Calu3 (cell line): ENCODE results near the gene NME8. TPM values are rescaled to one million over a fixed set of nuclear protein-coding genes. Genes with fewer than 3 reads are reported as not detected.

Source experiments
- BruUV-seq: library from RNA; stranded (reverse); fragments of 400-500 nt; replicated peaks from 2 replicates; lab custom pipeline; 2021; lab: Mats Ljungman, UMichigan
- CTCF ChIA-PET: fragments of 300-600 bp; sonication (Branson Sonifier 250); formaldehyde crosslinking; loops from one replicate; lab custom pipeline; 2022; ENCODE audit warnings: antibody characterized with exemption; lab: Charles Lee
- DNase-seq: peaks from one replicate; pipeline ENCODE4 v3.0.0; 2022
- H3K27ac Mint-ChIP-seq: one replicate; pipeline ENCODE4 v1.8.0; 2022; ENCODE audit warnings: mixed read lengths; ENCODE audit not compliant: unreplicated experiment
- H3K27me3 Mint-ChIP-seq: one replicate; pipeline ENCODE4 v1.8.0; 2022; ENCODE audit warnings: mixed read lengths; ENCODE audit not compliant: unreplicated experiment
- H3K36me3 Mint-ChIP-seq: one replicate; pipeline ENCODE4 v1.8.0; 2022; ENCODE audit warnings: mild to moderate bottlenecking, moderate library complexity, mixed read lengths; ENCODE audit not compliant: insufficient read depth, unreplicated experiment
- H3K4me1 Mint-ChIP-seq: one replicate; pipeline ENCODE4 v1.8.0; 2022; ENCODE audit warnings: mild to moderate bottlenecking, low read depth, mixed read lengths; ENCODE audit not compliant: unreplicated experiment
- H3K4me3 Mint-ChIP-seq: one replicate; pipeline ENCODE4 v1.8.0; 2022; ENCODE audit warnings: mild to moderate bottlenecking, low read depth, moderate library complexity, mixed read lengths; ENCODE audit not compliant: unreplicated experiment
- H3K9me3 Mint-ChIP-seq: one replicate; pipeline ENCODE4 v1.8.0; 2022; ENCODE audit warnings: low read depth, mixed read lengths; ENCODE audit not compliant: unreplicated experiment
- intact Hi-C: fragments of 100-400 bp; cut with micrococcal nuclease; formaldehyde crosslinking; loops from one replicate; pipeline ENCODE4 v1.10.0; 2022; ENCODE audit not compliant: unreplicated experiment
- total RNA-seq: library from RNA; stranded (reverse); gene quantifications from 2 replicates; pipeline ENCODE4 v1.2.3, GENCODE V29; 2022
- TF ChIP-seq, protein P1 (sequence below): fragments of 200-600 bp; IDR thresholded peaks from one replicate; pipeline ENCODE4 v1.8.0; 2022; ENCODE audit warnings: antibody characterized with exemption; ENCODE audit not compliant: unreplicated experiment

NME8 gene
- total RNA-seq, 1 experiment from 2014 or later = not detected

DNA sequence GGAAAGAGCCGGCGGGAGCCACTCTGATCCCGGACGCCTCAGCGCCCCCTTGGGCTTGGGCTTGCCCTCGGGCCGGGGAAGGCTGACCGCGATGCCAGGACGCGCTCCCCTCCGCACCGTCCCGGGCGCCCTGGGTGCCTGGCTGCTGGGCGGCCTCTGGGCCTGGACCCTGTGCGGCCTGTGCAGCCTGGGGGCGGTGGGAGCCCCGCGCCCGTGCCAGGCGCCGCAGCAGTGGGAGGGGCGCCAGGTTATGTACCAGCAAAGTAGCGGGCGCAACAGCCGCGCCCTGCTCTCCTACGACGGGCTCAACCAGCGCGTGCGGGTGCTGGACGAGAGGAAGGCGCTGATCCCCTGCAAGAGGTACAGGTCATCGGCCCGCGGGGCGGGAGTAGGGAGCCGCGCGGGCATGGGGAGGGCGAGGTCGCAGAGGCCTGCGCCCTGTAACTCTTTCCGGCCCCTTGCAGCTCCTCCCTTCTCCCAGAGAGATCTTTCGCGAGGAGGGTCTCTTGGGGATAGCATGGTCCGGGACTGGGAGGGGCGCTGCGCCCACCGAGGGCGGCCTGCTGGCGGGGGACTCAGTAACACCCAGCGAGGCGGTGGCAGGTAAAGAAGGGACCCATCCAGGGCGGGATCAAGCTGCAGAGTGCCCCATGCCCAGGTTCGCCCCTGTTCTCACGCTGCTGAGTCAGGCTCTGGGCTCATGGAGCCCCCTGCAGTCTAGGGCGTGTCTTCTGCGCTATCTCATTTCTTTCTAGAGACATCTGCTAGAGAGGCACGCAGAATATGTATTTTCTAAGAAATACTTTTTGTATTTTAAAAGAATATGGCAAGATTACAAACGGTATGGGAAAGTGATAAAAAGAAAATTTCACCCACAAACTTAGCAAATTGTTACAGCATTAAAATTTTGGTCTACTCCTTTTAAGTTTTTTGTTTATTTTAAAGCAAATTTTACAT lies 72.7 kb downstream of the NME8 start:
- Mint-ChIP-seq H3K4me3 (peak overlapping the region; percentile 94), H3K9me3 (peaks cover 3% of the 10 kb centered on the region), H3K27ac (peak overlapping the region; percentile 68), H3K36me3 (peaks cover 34% of the 10 kb centered on the region), H3K4me1 (peaks cover 41% of the 10 kb centered on the region), H3K27me3 (peaks cover 19% of the 10 kb centered on the region)
- BruUV-seq = no TSS peak
- intact Hi-C loops = loop anchor here (2.0 to 5.0 kb wide), 3 partner anchors 22 to 258 kb away; partner anchors contain the start of gene STARD3NL
- CTCF ChIA-PET = interaction anchor here (0.6 to 1.9 kb wide), 15 partner anchors 9 to 720 kb away, joined by 3 to 8 read pairs (median 3); no protein-coding TSS in a partner anchor
- DNase-seq = peak; percentile 54
- TF ChIP-seq, protein P1, sequence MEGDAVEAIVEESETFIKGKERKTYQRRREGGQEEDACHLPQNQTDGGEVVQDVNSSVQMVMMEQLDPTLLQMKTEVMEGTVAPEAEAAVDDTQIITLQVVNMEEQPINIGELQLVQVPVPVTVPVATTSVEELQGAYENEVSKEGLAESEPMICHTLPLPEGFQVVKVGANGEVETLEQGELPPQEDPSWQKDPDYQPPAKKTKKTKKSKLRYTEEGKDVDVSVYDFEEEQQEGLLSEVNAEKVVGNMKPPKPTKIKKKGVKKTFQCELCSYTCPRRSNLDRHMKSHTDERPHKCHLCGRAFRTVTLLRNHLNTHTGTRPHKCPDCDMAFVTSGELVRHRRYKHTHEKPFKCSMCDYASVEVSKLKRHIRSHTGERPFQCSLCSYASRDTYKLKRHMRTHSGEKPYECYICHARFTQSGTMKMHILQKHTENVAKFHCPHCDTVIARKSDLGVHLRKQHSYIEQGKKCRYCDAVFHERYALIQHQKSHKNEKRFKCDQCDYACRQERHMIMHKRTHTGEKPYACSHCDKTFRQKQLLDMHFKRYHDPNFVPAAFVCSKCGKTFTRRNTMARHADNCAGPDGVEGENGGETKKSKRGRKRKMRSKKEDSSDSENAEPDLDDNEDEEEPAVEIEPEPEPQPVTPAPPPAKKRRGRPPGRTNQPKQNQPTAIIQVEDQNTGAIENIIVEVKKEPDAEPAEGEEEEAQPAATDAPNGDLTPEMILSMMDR = peak; percentile 28

DNA sequence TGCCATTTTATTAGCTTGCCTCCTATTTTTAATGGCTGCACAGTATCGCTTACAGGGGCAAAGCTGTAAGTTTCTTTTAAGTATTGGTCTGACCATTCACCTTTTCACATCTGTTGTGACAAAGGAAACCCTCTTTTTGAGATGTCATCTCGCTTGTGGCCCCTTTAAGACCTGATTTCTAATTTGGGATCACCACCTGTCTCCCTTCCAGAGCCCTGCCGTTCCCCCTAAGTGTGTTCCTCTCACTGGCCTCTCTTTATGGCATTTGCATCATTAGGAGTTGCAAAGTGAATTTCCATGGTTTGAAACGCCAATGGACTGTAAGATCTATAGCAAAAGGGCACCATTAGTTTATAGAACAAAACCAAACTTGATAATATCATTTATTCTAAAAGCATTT lies 73.5 kb downstream of the NME8 start:
- TSS peak; percentile 67 for BruUV-seq
- no peak for DNase-seq
- TF ChIP-seq, protein P1 = no peak
- Mint-ChIP-seq H3K9me3 (peaks cover 3% of the 10 kb centered on the region), H3K27me3 (peaks cover 16% of the 10 kb centered on the region), H3K4me3 (peak overlapping the region; percentile 94), H3K36me3 (peaks cover 27% of the 10 kb centered on the region), H3K27ac (no peak overlapping the region), H3K4me1 (peaks cover 38% of the 10 kb centered on the region)
- intact Hi-C loops = loop anchor here (2.0 to 5.0 kb wide), 3 partner anchors 21 to 257 kb away; partner anchors contain the start of gene STARD3NL
- CTCF ChIA-PET = interaction anchor here (1.9 kb wide), 1 partner anchor 414 kb away, joined by 4 read pairs; no protein-coding TSS in a partner anchor

DNA sequence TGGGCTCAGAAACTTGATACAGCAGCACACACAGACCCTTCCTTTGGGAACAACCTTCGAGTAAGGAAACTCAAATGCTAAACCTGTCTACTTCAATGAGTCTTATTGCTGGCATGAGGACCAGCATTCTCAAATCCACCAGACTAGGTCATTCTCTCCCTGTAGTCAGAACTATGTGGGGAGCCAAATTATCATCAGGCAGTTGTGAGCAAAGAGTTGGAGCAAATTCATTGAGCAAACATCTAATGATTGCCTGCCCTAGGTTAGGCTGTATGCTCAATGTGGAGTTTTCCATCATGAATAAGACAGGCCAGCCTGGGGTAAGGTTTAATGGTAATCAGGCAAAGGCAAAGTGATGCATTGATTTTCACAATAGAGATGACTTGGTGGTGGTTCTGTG lies 75.6 kb downstream of the NME8 start:
- CTCF ChIA-PET = no interaction called here
- Mint-ChIP-seq H3K9me3 (peaks cover 3% of the 10 kb centered on the region), H3K4me3 (no peak overlapping the region), H3K36me3 (peaks cover 19% of the 10 kb centered on the region), H3K27me3 (peaks cover 11% of the 10 kb centered on the region), H3K27ac (no peak overlapping the region), H3K4me1 (peaks cover 29% of the 10 kb centered on the region)
- TF ChIP-seq, protein P1 = no peak
- intact Hi-C loops = loop anchor here (5.0 kb wide), 1 partner anchor 63 kb away; no protein-coding TSS in a partner anchor
- no peak for DNase-seq
- BruUV-seq = no TSS peak

DNA sequence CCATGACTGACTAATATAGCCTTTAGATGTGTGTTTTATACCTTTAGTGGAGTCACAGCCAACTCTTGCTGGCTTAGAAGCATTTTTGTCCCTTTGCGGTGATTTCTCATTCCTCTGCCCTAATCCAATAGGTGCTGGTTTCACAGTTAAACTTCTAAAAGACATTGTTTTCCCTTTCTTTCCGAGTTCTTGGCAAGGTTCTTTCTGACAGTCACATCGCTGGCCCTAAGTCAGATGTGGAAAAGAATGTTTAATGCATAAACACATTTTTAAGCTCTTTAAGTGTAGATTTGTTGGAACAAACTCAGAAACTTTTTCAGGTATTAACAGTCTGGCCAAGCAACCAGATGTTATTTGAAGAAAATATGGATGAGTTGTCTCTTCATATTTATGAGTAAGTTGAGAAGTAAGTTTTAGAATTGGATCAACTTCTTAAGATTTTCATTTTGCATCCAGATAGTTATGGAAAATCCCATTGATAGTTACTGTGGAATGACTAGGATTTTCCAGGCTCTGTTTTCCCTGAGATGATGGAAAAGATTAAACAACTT lies 76.2 kb downstream of the NME8 start:
- CTCF ChIA-PET = no interaction called here
- Mint-ChIP-seq H3K27me3 (peaks cover 5% of the 10 kb centered on the region), H3K9me3 (peaks cover 3% of the 10 kb centered on the region), H3K4me3 (no peak overlapping the region), H3K27ac (no peak overlapping the region), H3K36me3 (peaks cover 19% of the 10 kb centered on the region), H3K4me1 (peaks cover 29% of the 10 kb centered on the region)
- TF ChIP-seq, protein P1 = no peak
- no peak for DNase-seq
- intact Hi-C loops = loop anchor here (5.0 kb wide), 1 partner anchor 63 kb away; no protein-coding TSS in a partner anchor
- no TSS peak for BruUV-seq
